ENCODE measurements around the gene C1orf122. TPM values are rescaled to one million over a fixed set of nuclear protein-coding genes. Genes with fewer than 3 reads are reported as not detected.

The C1orf122 gene
- total RNA-seq, 4 donors from 2014 or later: 15.4 to 25.6 (median 20.1) TPM

GRCh38 chr1:37849480-37849879, 41.9 kb downstream of the C1orf122 start:
- H3K4me3 ChIP-seq: no peak overlapping the region
- DNase-seq: no peak
- no peak for TF ChIP-seq POLR2A (IDR thresholded peaks at IDR 0.05)
- TF ChIP-seq CTCF (IDR thresholded peaks at IDR 0.05): no peak
- no peaks in the 10 kb centered on the region for H3K27me3 ChIP-seq
- H3K36me3 ChIP-seq: no peaks in the 10 kb centered on the region
- H3K27ac ChIP-seq: no peak overlapping the region
- peaks cover 0 to 4% of the 10 kb centered on the region in 2 donors for H3K4me1 ChIP-seq
- intact Hi-C loops (cut with DNase I; ENCODE audit: low total_unique reads): no loop called here
- H3K9me3 ChIP-seq: no peaks in the 10 kb centered on the region

GRCh38 chr1:37850352-37850955, 42.9 kb downstream of the C1orf122 start:
- Histone ChIP-seq H3K4me1 (peaks cover 0 to 4% of the 10 kb centered on the region in 2 donors), H3K9me3 (no peaks in the 10 kb centered on the region), H3K4me3 (no peak overlapping the region), H3K36me3 (no peaks in the 10 kb centered on the region), H3K27me3 (no peaks in the 10 kb centered on the region), H3K27ac (no peak overlapping the region)
- no peak for TF ChIP-seq CTCF (IDR thresholded peaks at IDR 0.05)
- no peak for TF ChIP-seq POLR2A (IDR thresholded peaks at IDR 0.05)
- DNase-seq: no peak
- intact Hi-C loops (cut with DNase I; ENCODE audit: low total_unique reads): no loop called here

- Histone ChIP-seq H3K36me3 (no peaks in the 10 kb centered on the region), H3K27ac (no peak overlapping the region), H3K9me3 (no peaks in the 10 kb centered on the region), H3K4me3 (no peak overlapping the region), H3K27me3 (no peaks in the 10 kb centered on the region), H3K4me1 (peaks cover 0 to 4% of the 10 kb centered on the region in 2 donors)
- no peak for DNase-seq
- TF ChIP-seq CTCF (IDR thresholded peaks at IDR 0.05) (no peak), POLR2A (IDR thresholded peaks at IDR 0.05) (no peak)
- intact Hi-C loops (cut with DNase I; ENCODE audit: low total_unique reads): no loop called here
These were observed 43.7 kb downstream of the C1orf122 start for GRCh38 chr1:37851262-37851661.

GRCh38 chr1:37851782-37852210, 44.2 kb downstream of the C1orf122 start:
- Histone ChIP-seq H3K4me3 (no peak overlapping the region), H3K27me3 (no peaks in the 10 kb centered on the region), H3K27ac (no peak overlapping the region), H3K9me3 (no peaks in the 10 kb centered on the region), H3K4me1 (peaks cover 0 to 4% of the 10 kb centered on the region in 2 donors), H3K36me3 (no peaks in the 10 kb centered on the region)
- intact Hi-C loops (cut with DNase I; ENCODE audit: low total_unique reads): no loop called here
- TF ChIP-seq CTCF (IDR thresholded peaks at IDR 0.05) (no peak), POLR2A (IDR thresholded peaks at IDR 0.05) (no peak)
- DNase-seq: no peak

GRCh38 chr1:37853157-37853556, 45.6 kb downstream of the C1orf122 start:
- Histone ChIP-seq H3K9me3 (no peaks in the 10 kb centered on the region), H3K4me1 (peaks cover 3 to 4% of the 10 kb centered on the region in 2 donors), H3K36me3 (no peaks in the 10 kb centered on the region), H3K27ac (no peak overlapping the region), H3K27me3 (no peaks in the 10 kb centered on the region), H3K4me3 (no peak overlapping the region)
- DNase-seq: no peak
- TF ChIP-seq CTCF (IDR thresholded peaks at IDR 0.05) (no peak), POLR2A (IDR thresholded peaks at IDR 0.05) (no peak)
- intact Hi-C loops (cut with DNase I; ENCODE audit: low total_unique reads): no loop called here
